Measurements from ENCODE around the gene ANKRD33B.
"Not testable (repeated sequence)": the region's sequence is repeated elsewhere in the genome, so short reads cannot be mapped to it uniquely, and the experiment has no call there.

ANKRD33B gene

DNA sequence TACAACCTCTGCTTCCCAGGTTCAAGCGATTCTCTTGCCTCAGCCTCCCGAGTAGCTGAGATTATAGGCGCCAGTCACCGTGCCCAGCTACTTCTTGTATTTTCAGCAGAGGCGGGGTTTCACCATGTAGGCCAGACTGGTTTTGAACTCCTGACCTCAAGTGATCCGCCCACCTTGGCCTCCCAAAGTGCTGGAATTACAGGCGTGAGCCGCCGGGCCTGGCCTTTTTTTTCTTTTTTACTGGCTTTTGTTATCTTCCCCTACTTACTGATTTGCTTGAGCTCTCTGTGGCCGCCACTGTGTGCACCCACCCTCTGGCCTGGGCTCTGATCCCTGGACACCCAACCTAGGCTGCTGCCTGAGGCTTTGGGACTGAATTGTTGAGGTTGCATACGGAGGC lies 60.3 kb downstream of the ANKRD33B start:
- DNase-seq = no peak

DNA sequence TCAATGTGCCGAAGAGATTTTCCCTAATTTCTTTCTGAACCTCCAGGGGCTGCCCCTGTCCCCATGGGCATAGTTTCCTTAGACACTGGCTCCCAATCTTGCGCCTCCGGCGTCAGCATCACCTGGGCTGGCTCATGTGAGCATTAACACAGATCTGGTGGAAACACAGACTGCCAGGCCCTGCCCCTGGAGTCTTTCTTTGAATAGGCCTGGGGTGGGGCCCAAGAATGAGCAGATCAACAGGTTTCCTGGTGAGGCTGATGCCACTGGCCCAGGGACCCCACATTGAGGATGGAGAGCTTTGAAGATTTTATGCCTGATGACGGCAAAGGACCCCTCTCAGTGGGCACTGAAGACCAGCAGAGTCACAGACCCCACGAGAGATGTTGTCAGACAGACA lies 60.8 kb downstream of the ANKRD33B start:
- DNase-seq = no peak

- DNase-seq = no peak
Measured at GRCh38 chr5:10625700-10626472, 62.0 kb downstream of the ANKRD33B start.

- no peak for DNase-seq
Measured at GRCh38 chr5:10626473-10627013, 62.7 kb downstream of the ANKRD33B start.

DNA sequence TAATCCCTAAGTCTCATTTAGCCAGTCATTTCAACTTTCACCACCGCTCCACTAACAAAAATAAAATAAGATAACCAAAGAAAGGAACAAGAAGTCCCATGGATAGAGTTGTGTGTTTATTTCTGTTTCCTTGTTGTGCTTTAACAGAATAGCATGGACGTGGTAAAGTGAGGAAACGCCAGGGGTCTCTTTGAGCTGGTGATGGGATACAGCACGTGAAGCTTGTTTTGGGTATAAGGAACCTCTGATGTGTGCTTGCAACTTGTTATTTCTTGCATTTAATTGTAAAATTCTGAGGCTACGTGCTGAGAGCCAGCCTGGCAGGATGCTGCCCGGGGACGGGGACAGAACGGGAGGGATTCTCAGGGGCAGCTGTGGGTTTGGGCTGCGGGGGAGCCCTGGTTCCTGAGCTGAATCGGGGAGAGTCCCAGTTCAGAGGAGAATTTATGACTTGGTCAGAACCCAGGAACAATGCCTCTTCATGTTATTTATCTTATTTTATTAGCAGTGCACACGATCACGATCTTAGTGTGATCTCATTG lies 63.4 kb downstream of the ANKRD33B start:
- no peak for DNase-seq

DNA sequence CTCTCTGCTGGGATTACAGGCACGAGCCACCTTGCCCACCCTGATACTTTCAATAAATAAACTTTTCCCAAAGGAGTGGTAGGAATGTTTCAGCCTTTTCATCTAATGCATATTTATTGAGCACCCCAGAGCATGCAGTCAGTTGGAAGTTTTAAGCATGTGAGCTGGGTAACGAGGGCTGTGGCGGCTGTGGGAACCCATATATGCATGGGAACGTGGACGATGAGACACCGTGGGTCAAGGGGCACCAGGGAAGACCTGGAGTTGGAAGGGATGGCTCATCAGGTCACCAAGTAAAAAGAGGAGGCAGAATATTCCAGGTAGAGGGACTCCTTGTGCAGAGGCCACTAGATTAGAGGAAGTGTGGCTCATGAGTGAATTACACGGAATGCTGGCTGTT lies 64.7 kb downstream of the ANKRD33B start:
- no peak for DNase-seq

GRCh38 chr5:10629682-10630081 lies 65.8 kb downstream of the ANKRD33B start:
- no peak for DNase-seq

DNA sequence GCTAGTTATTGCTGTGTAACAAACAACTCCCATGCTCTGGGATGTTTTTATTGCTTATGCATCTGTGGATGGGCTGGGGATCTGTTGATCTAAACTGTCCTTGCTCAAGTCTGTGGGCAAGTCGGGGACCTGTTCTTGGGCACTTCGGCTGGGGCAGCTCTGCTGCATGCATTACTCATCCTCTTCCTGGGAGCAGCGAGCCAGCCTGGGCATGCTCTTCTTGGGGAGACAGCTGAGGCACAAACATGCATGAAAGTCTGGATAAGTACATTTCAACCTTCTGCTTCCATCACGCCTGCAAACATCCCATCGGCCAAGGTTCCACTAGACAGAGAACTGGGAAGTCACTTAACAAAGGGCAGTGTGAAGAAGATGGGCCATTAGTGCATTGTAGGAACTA lies 66.3 kb downstream of the ANKRD33B start:
- no peak for DNase-seq

- not testable (repeated sequence) for DNase-seq
Measured at GRCh38 chr5:10630744-10631143, 66.9 kb downstream of the ANKRD33B start.

GRCh38 chr5:10631316-10631996 lies 67.6 kb downstream of the ANKRD33B start:
- no peak for DNase-seq

DNA sequence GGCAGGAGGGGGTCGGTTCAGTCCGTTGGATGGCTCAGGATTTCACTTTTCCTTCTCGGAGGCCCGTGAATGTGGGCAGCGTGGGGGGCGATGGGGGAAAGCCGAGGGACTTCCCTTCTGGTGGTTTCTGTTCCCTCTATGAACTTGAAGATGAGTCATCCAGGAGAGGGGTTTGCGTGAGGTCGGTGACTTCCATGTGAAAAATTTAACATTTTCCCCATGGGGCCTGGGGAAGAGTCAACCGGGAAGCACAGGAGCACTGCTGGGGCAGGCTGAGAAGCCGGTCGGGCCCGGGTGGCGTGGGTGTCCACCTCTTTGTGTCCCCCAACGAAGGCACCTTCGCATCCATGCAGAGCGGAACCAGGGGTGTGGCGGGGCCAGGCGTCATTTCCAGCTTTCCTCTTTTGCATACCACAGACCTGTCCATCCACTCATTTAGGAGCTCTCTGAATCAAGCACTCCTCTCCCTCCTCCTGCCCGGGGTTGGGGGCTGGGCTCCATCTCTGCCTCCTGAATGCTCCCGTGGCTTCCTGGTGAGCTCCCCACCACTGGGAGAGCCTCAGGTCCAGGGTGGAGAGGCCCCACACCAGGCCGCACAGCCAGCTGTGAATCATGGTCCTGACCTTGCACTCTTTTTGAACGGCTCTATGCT lies 68.4 kb downstream of the ANKRD33B start:
- no peak for DNase-seq

- DNase-seq = no peak
Measured at GRCh38 chr5:10633271-10634049, 69.6 kb downstream of the ANKRD33B start.

DNA sequence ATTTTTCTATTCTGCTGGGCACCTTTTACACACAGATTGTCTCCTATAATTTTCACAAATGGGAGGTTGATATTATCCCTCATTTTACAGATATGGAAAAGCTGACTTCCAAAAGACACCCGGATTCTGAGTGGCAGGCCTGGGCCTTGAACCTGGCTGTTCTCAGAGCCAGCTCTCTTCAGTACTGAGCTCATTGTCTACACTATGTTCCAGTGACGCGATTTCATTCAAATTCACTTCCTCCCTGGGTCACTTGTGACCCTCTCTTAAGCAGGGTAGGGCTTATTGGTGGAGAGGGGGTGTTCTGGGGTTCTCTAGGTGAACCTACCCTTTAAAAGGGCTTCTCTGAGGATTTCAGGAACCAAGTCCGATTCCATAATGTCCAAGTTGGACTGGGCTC lies 70.2 kb downstream of the ANKRD33B start:
- no peak for DNase-seq

DNA sequence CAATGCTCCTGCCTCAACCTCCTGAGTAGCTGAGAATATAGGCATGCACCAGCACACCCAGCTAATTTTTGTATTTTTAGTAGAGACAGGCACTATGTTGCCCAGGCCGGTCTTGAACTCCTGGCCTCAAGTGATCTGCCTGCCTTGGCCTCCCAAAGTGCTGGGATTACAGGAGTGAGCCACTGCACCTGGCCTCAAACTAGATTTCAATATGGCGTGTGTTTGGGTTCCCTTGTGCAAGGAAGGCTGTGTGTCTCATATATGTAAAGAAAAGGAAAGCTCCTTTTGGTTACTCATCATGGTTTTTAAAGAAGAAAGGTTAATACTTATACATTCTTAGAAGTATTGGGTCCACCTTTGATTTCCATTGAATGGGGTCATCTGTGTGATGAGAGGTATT lies 70.7 kb downstream of the ANKRD33B start:
- no peak for DNase-seq

GRCh38 chr5:10635257-10635866 lies 71.5 kb downstream of the ANKRD33B start:
- no peak for DNase-seq

- no peak for DNase-seq
Measured at GRCh38 chr5:10635867-10636350, 72.0 kb downstream of the ANKRD33B start.

GRCh38 chr5:10636363-10637142 lies 72.7 kb downstream of the ANKRD33B start:
- no peak for DNase-seq

DNA sequence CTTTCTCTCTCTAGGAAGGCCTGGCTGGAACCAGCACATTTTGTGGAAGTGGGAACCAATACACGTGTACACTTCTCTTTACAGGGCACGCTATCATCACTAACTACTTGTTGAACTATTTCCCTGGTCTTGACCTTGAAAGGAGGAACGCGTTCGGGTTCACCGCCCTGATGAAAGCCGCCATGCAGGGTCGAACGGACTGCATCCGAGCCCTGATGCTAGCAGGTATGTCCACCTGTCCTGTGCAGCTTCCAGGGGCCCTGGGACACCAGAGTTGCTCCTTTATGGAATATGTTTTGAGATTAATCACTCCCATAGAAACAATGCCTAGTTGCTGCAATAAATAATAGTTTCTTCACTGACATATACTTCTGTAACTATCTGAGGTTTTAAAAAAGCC lies 74.1 kb downstream of the ANKRD33B start:
- no peak for DNase-seq

DNA sequence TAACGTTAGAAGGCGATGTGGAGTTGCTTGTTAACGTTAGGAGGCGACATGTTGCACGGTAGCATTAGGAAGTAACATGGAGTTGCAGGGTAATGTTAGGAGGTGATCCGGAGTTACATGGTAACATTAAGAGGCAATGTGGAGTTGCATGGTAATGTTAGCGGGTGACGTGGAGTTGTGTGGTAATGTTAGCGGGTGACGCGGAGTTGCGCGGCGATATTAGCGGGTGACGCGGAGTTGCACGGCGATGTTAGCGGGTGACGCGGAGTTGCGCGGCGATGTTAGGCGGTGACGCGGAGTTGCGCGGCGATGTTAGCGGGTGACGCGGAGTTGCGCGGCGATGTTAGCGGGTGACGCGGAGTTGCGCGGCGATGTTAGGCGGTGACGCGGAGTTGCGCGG lies 74.9 kb downstream of the ANKRD33B start:
- DNase-seq = not testable (repeated sequence)

GRCh38 chr5:10639846-10640368 lies 76.0 kb downstream of the ANKRD33B start:
- DNase-seq = no peak

DNA sequence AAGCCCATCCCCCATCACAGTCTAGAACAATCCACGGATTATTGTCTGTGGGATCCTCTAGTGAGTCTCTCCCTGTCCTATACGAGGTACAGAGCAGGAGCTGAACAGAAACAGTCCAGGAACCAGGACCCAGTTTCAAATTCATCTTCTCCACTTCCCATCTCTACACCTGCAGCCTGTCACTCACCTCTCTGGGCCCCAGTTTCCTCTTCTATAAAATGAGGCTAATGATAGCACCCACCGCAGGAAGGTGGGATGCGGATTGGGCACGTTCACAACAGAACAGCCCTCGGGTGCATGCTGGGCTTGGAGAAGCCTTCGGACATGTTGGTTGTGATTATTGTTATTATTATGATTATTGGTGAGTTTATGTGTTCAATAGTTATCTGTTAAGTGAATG lies 78.5 kb downstream of the ANKRD33B start:
- no peak for DNase-seq
